H1 (cell line): ENCODE data around the gene NHSL2. TPM values are rescaled to one million over a fixed set of nuclear protein-coding genes. Genes with fewer than 3 reads are reported as not detected.

Experiments used
- CTCF ChIA-PET: fragments of 300-600 bp; sonication (Branson Sonifier 250); formaldehyde crosslinking; loops from one replicate; lab custom pipeline; 2021; ENCODE audit not compliant: partially characterized antibody; lab: Charles Lee
- POLR2A ChIA-PET: fragments of 300-600 bp; sonication (Branson Sonifier 250); formaldehyde crosslinking; loops from one replicate; lab custom pipeline; 2021; ENCODE audit warnings: inconsistent platforms; ENCODE audit not compliant: partially characterized antibody; lab: Charles Lee
- DNase-seq, 2 experiments: peaks; one replicate each; pipeline versions ENCODE4 v3.0.0 to v3.0.0-alpha.2; 2010 to 2022; ENCODE audit warnings: low spot score in 2 of 2, low read depth in 1 of 2, mixed read lengths in 1 of 2
- FAIRE-seq: peaks from 2 replicates; lab custom pipeline; 2011; peaks lifted over from hg19 to GRCh38; lab: Jason Lieb, UNC
- H2AFZ ChIP-seq: 2 replicates; pipeline ENCODE4 v1.8.1; 2012; ENCODE audit warnings: low read length, inconsistent platforms
- H2AK5ac ChIP-seq: 2 replicates; pipeline ENCODE4 v1.6.1; 2013; ENCODE audit warnings: low read depth, low read length
- H2BK120ac ChIP-seq: replicated peaks from 2 replicates; pipeline ENCODE3; 2013; ENCODE audit warnings: low read depth, low read length, inconsistent platforms
- H2BK12ac ChIP-seq: 2 replicates; pipeline ENCODE4 v1.6.1; 2013; ENCODE audit warnings: low read depth, low read length
- H2BK15ac ChIP-seq: 2 replicates; pipeline ENCODE4 v1.6.1; 2013; ENCODE audit warnings: low read length
- H2BK20ac ChIP-seq: 2 replicates; pipeline ENCODE4 v1.6.1; 2013; ENCODE audit warnings: low read length
- H2BK5ac ChIP-seq: 2 replicates; pipeline ENCODE4 v1.6.1; 2013; ENCODE audit warnings: low read depth, low read length
- H3K14ac ChIP-seq: 2 replicates; pipeline ENCODE4 v1.6.1; 2013; ENCODE audit warnings: inconsistent platforms; ENCODE audit not compliant: insufficient read length
- H3K18ac ChIP-seq: 2 replicates; pipeline ENCODE4 v1.6.1; 2013; ENCODE audit warnings: low read length; ENCODE audit errors: extremely low read depth
- H3K23ac ChIP-seq: 2 replicates; pipeline ENCODE4 v1.6.1; 2013; ENCODE audit warnings: inconsistent platforms; ENCODE audit not compliant: insufficient read length
- H3K23me2 ChIP-seq: 2 replicates; pipeline ENCODE4 v1.6.1; 2013; ENCODE audit warnings: low read depth, low read length
- H3K27ac ChIP-seq: 2 replicates; pipeline ENCODE4 v1.6.1; 2011; ENCODE audit warnings: low read depth, low read length, inconsistent platforms
- H3K27me3 ChIP-seq, 4 experiments: replicated peaks in 1 of 4; 1 replicate in 1 of 4; 2 replicates in 3 of 4; pipeline versions ENCODE4 v1.6.1 to v1.8.1; 2011 to 2013; ENCODE audit warnings: low read length in 3 of 4, mild to moderate bottlenecking in 3 of 4, inconsistent platforms in 2 of 4, mixed read lengths in 2 of 4, moderate library complexity in 1 of 4; ENCODE audit not compliant: control insufficient read depth in 3 of 4, insufficient read depth in 3 of 4; ENCODE audit errors: extremely low read depth in 1 of 4
- H3K36me3 ChIP-seq, 4 experiments: 2 replicates each; pipeline versions ENCODE4 v1.6.1 to v1.8.1; 2011 to 2013; ENCODE audit warnings: mild to moderate bottlenecking in 4 of 4, low read length in 3 of 4, moderate library complexity in 2 of 4, control low read depth in 1 of 4, inconsistent platforms in 1 of 4; ENCODE audit not compliant: insufficient read depth in 4 of 4, control insufficient read depth in 2 of 4
- H3K4ac ChIP-seq: replicated peaks from 2 replicates; pipeline ENCODE3; 2013; ENCODE audit warnings: low read length, low read depth, mixed read lengths, inconsistent platforms; ENCODE audit not compliant: insufficient read length
- H3K4me1 ChIP-seq, 4 experiments: replicated peaks in 1 of 4; 1 replicate in 1 of 4; 2 replicates in 3 of 4; pipeline versions ENCODE4 v1.6.1 to v1.8.1; 2011 to 2013; ENCODE audit warnings: low read length in 3 of 4, inconsistent platforms in 2 of 4, mixed read lengths in 1 of 4; ENCODE audit not compliant: insufficient read depth in 4 of 4, control insufficient read depth in 3 of 4
- H3K4me2 ChIP-seq, 2 experiments: 2 replicates each; pipeline versions ENCODE4 v1.6.1 to v1.8.1; 2011 to 2013; ENCODE audit warnings: low read depth in 2 of 2, low read length in 2 of 2, control low read depth in 1 of 2, inconsistent platforms in 1 of 2, mild to moderate bottlenecking in 1 of 2; ENCODE audit not compliant: insufficient read depth in 1 of 2
- H3K4me3 ChIP-seq, 4 experiments: fragments of 200-600, 300-600 bp in 1 of 4; sonication (generic), shearing (Covaris generic), sonication (Bioruptor Twin) in 1 of 4; 2 replicates each; pipeline versions ENCODE4 v1.5.1 to v1.8.1; 2011 to 2016; ENCODE audit warnings: low read length in 4 of 4, low read depth in 3 of 4, control low read depth in 2 of 4, inconsistent platforms in 2 of 4, mild to moderate bottlenecking in 2 of 4, mixed read lengths in 1 of 4, moderate library complexity in 1 of 4; ENCODE audit not compliant: insufficient read depth in 2 of 4; ENCODE audit errors: extremely low read depth in 1 of 4
- H3K56ac ChIP-seq: replicated peaks from 2 replicates; pipeline ENCODE3; 2013; ENCODE audit warnings: low read depth, mild to moderate bottlenecking, mixed read lengths, low read length, inconsistent platforms; ENCODE audit not compliant: insufficient read length
- H3K79me1 ChIP-seq: 2 replicates; pipeline ENCODE4 v1.6.1; 2013; ENCODE audit warnings: low read depth, low read length, control low read depth
- H3K79me2 ChIP-seq, 2 experiments: 2 replicates each; pipeline versions ENCODE4 v1.6.1 to v1.8.1; 2012 to 2013; ENCODE audit warnings: low read length in 2 of 2, mild to moderate bottlenecking in 2 of 2, inconsistent platforms in 1 of 2; ENCODE audit not compliant: insufficient read depth in 2 of 2, control insufficient read depth in 1 of 2
- H3K9ac ChIP-seq, 4 experiments: replicated peaks in 1 of 4; 1 replicate in 1 of 4; 2 replicates in 3 of 4; pipeline versions ENCODE4 v1.6.1 to v1.8.1; 2011 to 2013; ENCODE audit warnings: low read depth in 3 of 4, low read length in 3 of 4, control low read depth in 2 of 4, mild to moderate bottlenecking in 2 of 4, moderate library complexity in 2 of 4, inconsistent platforms in 1 of 4; ENCODE audit errors: extremely low read depth in 1 of 4
- H3K9me3 ChIP-seq, 2 experiments: 2 replicates each; pipeline versions ENCODE4 v1.6.1 to v1.8.1; 2012 to 2013; ENCODE audit warnings: mild to moderate bottlenecking in 2 of 2, moderate library complexity in 2 of 2, control low read depth in 1 of 2, inconsistent platforms in 1 of 2, low read depth in 1 of 2, low read length in 1 of 2, mixed read lengths in 1 of 2; ENCODE audit not compliant: insufficient read depth in 2 of 2
- H4K20me1 ChIP-seq, 2 experiments: replicated peaks in 1 of 2; 2 replicates each; pipeline versions ENCODE3 to v1.8.1; 2011 to 2013; ENCODE audit warnings: inconsistent platforms in 2 of 2, low read length in 2 of 2, mild to moderate bottlenecking in 1 of 2; ENCODE audit not compliant: insufficient read depth in 2 of 2, control insufficient read depth in 1 of 2
- H4K5ac ChIP-seq: 2 replicates; pipeline ENCODE4 v1.6.1; 2013; ENCODE audit warnings: low read length, low read depth, mixed read lengths, inconsistent platforms; ENCODE audit not compliant: insufficient read length
- H4K8ac ChIP-seq: 2 replicates; pipeline ENCODE4 v1.8.0; 2013; ENCODE audit warnings: mild to moderate bottlenecking, moderate library complexity, low read length, inconsistent platforms; ENCODE audit not compliant: insufficient read depth; ENCODE audit errors: extremely low read depth
- H4K91ac ChIP-seq: replicated peaks from 2 replicates; pipeline ENCODE3; 2013; ENCODE audit warnings: low read length, mixed read lengths, inconsistent platforms; ENCODE audit not compliant: insufficient read length
- BCL11A ChIP-seq, 2 experiments: IDR thresholded peaks; one replicate each; pipeline ENCODE4 v1.6.1; 2011; ENCODE audit warnings: low read depth in 2 of 2, low read length in 2 of 2, mild to moderate bottlenecking in 2 of 2
- TBP ChIP-seq: IDR thresholded peaks from 2 replicates; pipeline ENCODE4 v1.6.1; 2011; ENCODE audit warnings: low read depth, low read length, improper control_type of control experiment
- WGBS, 2 experiments: shearing (Covaris generic) in 1 of 2; methylation state at CpG; one replicate each; pipeline versions ENCODE4 v1.1.6 to v1.1.7; 2013 to 2015; ENCODE audit warnings: low lambda C conversion rate in 2 of 2, mixed read lengths in 2 of 2, inconsistent platforms in 1 of 2, low coverage in 1 of 2, missing lambda C conversion rate in 1 of 2; ENCODE audit not compliant: insufficient replicate concordance in 2 of 2, insufficient coverage in 1 of 2, insufficient read length in 1 of 2; ENCODE audit errors: extremely low coverage in 1 of 2, missing lambda C conversion rate in 1 of 2; 5-methylcytosine and 5-hydroxymethylcytosine counted together
- polyA plus RNA-seq, 7 experiments: library from polyadenylated mRNA; depleted of rRNA in 3 of 7; stranded (reverse) in 5 of 7; unstranded in 2 of 7; fragments of >200 nt in 5 of 7; fragments of 200-250 nt in 2 of 7; gene quantifications; 1 replicate in 5 of 7; 2 replicates in 1 of 7; 4 replicates in 1 of 7; pipeline versions ENCODE4 v1.2.1 to v1.2.3, GENCODE V29; 2011 to 2013; ENCODE audit warnings: missing spikeins in 2 of 7, mixed read lengths in 2 of 7
- total RNA-seq: library from RNA; stranded (reverse); fragmentation: NEBNext Ultra II Directional; extraction: Animal tissue kit (Norgen Biotek cat#: 25700); gene quantifications from 2 replicates; pipeline ENCODE4 v1.2.1, GENCODE V29; 2021

NHSL2 gene
- total and polyA plus RNA-seq, 2 of the 8 experiments (the other 6 are each of a cell fraction or from before 2014, with no cell fraction given), result 3.7 to 7.2 TPM

- Histone ChIP-seq H4K5ac (no peak overlapping the region), H3K27me3 (no peaks in the 10 kb centered on the region), H2AK5ac (no peak overlapping the region), H4K8ac (no peak overlapping the region), H3K4me1 (peaks cover 0 to 10% (median 6%) of the 10 kb centered on the region in 4 experiments; a peak in 5 of 7 replicates), H3K4me3 (no peak overlapping the region), H3K56ac (no peak overlapping the region), H3K23me2 (0 out of 2 replicates have a peak, but pooled peaks cover 2% of the 10 kb centered on the region), H2BK20ac (no peak overlapping the region; the same call in 1 of the 2 replicates), H2BK12ac (no peak overlapping the region), H4K20me1 (no peaks in the 10 kb centered on the region), H2AFZ (no peak overlapping the region), H2BK120ac (no peak overlapping the region), H3K9ac (no peak overlapping the region), H3K18ac (no peak overlapping the region), H3K4ac (no peak overlapping the region), H3K27ac (no peak overlapping the region), H3K23ac (no peak overlapping the region), H3K79me2 (no peaks in the 10 kb centered on the region), H2BK15ac (no peak overlapping the region), H4K91ac (no peak overlapping the region), H3K14ac (no peak overlapping the region), H3K79me1 (no peaks in the 10 kb centered on the region), H3K4me2 (no peak overlapping the region), H3K36me3 (no peaks in the 10 kb centered on the region), H2BK5ac (no peak overlapping the region), H3K9me3 (no peaks in the 10 kb centered on the region)
- ChIA-PET CTCF (interaction anchor here (0.6 to 1.6 kb wide), 3 partner anchors 14 to 192 kb away, joined by 3 to 6 read pairs (median 3); no protein-coding TSS in a partner anchor), POLR2A (no interaction called here)
- DNase-seq (no peak), FAIRE-seq (no peak)
- WGBS, 2 experiments, result 89% methylated on average over 13 of the region's 13 CpGs; no CpG with 5 or more reads in 1 of the 2 experiments
- no peak for TF ChIP-seq BCL11A (IDR thresholded peaks at IDR 0.05; ENCODE audit: low read depth in 2 of 2, low read length in 2 of 2)
- TF ChIP-seq TBP, result no peak
These were observed 189.6 kb downstream of the NHSL2 start for GRCh38 chrX:72100051-72100755.
